Superior temporal gyrus (tissue), 1 donor: Measurements from ENCODE around the gene STEAP2.

Experiments
- DNase-seq: peaks from one replicate; pipeline ENCODE4 v3.0.0-alpha.2; 2016; ENCODE audit errors: extremely low spot score

STEAP2 gene

GRCh38 chr7:90192876-90193750, 18.4 kb upstream of the STEAP2 start:
- no peak for DNase-seq

- no peak for DNase-seq
Observed at GRCh38 chr7:90194911-90195809, 16.4 kb upstream of the STEAP2 start.

- DNase-seq = no peak
Observed at GRCh38 chr7:90201500-90202195, 9.9 kb upstream of the STEAP2 start.

- no peak for DNase-seq
Observed at GRCh38 chr7:90207956-90208355, 3.6 kb upstream of the STEAP2 start.

- DNase-seq = no peak
Observed at GRCh38 chr7:90209776-90210175, 1.8 kb upstream of the STEAP2 start.

GRCh38 chr7:90210475-90210874, 1.1 kb upstream of the STEAP2 start:
- no peak for DNase-seq

- DNase-seq = no peak
Observed at GRCh38 chr7:90210981-90211380, 559 bp upstream of the STEAP2 start.

- DNase-seq = no peak
Observed at GRCh38 chr7:90212149-90212495, 582 bp downstream of the STEAP2 start.

GRCh38 chr7:90213521-90213920, 2.0 kb downstream of the STEAP2 start:
- DNase-seq = no peak

GRCh38 chr7:90216080-90216674, 4.6 kb downstream of the STEAP2 start:
- DNase-seq = no peak

- no peak for DNase-seq
Observed at GRCh38 chr7:90216771-90217170, 5.2 kb downstream of the STEAP2 start.

GRCh38 chr7:90222390-90222789, 10.8 kb downstream of the STEAP2 start:
- DNase-seq = no peak

- DNase-seq = no peak
Observed at GRCh38 chr7:90222811-90223725, 11.5 kb downstream of the STEAP2 start.

- no peak for DNase-seq
Observed at GRCh38 chr7:90224195-90224594, 12.7 kb downstream of the STEAP2 start.

- no peak for DNase-seq
Observed at GRCh38 chr7:90225181-90225580, 13.6 kb downstream of the STEAP2 start.

GRCh38 chr7:90225601-90226000, 14.1 kb downstream of the STEAP2 start:
- DNase-seq = no peak

GRCh38 chr7:90227259-90227658, 15.7 kb downstream of the STEAP2 start:
- DNase-seq = no peak

- DNase-seq = no peak
Observed at GRCh38 chr7:90229682-90230081, 18.1 kb downstream of the STEAP2 start.

- DNase-seq = no peak
Observed at GRCh38 chr7:90230834-90231233, 19.3 kb downstream of the STEAP2 start.

GRCh38 chr7:90231304-90231703, 19.8 kb downstream of the STEAP2 start:
- DNase-seq = no peak

- no peak for DNase-seq
Observed at GRCh38 chr7:90232430-90232829, 20.9 kb downstream of the STEAP2 start.
